Measurements from ENCODE around the gene PROCA1.

Gene PROCA1

GRCh38 chr17:28711723-28712031, at the start of gene PROCA1:
PROCA1 (minus strand) TSS chr17:28711888; CDS start chr17:28711660, 228 bp downstream.
- Mint-ChIP-seq H3K36me3 (no peaks in the 10 kb centered on the region), H3K27ac (peak within 1 kb of the TSS; percentile 94), H3K4me3 (peak within 1 kb of the TSS; percentile 86), H3K9me3 (no peaks in the 10 kb centered on the region), H3K4me1 (peaks cover 15% of the 10 kb centered on the region)
- ATAC-seq (peak; percentile 66), DNase-seq (ENCODE audit: low spot score in 2 of 2) (no peak)

GRCh38 chr17:28760601-28761562, 49.2 kb upstream of the PROCA1 start:
- ATAC-seq (no peak), DNase-seq (ENCODE audit: low spot score in 2 of 2) (no peak)
- H3K27ac Mint-ChIP-seq, result peak overlapping the region; percentile 61
- H3K36me3 Mint-ChIP-seq, result peaks cover 86% of the 10 kb centered on the region
- no peaks in the 10 kb centered on the region for H3K9me3 Mint-ChIP-seq
- H3K4me1 Mint-ChIP-seq, result peaks cover 18% of the 10 kb centered on the region
- no peak overlapping the region for H3K4me3 Mint-ChIP-seq

- H3K27ac Mint-ChIP-seq, result no peak overlapping the region
- peaks cover 89% of the 10 kb centered on the region for H3K36me3 Mint-ChIP-seq
Observed at GRCh38 chr17:28759256-28759865, 47.7 kb upstream of the PROCA1 start.

GRCh38 chr17:28758411-28759121, 46.9 kb upstream of the PROCA1 start:
- Mint-ChIP-seq H3K36me3 (peaks cover 83% of the 10 kb centered on the region), H3K4me1 (peaks cover 8% of the 10 kb centered on the region), H3K27ac (peak overlapping the region; percentile 37), H3K4me3 (no peak overlapping the region), H3K9me3 (no peaks in the 10 kb centered on the region)
- no peak for ATAC-seq
- no peak for DNase-seq (ENCODE audit: low spot score in 2 of 2)

More at GRCh38 chr17:28759256-28759865, 47.7 kb upstream of the PROCA1 start:
- DNase-seq (ENCODE audit: low spot score in 2 of 2), result no peak
- Mint-ChIP-seq H3K4me1 (peaks cover 13% of the 10 kb centered on the region), H3K4me3 (no peak overlapping the region), H3K9me3 (no peaks in the 10 kb centered on the region)
- ATAC-seq, result no peak

- no peak overlapping the region for H3K4me3 Mint-ChIP-seq
- DNase-seq (ENCODE audit: low spot score in 2 of 2), result no peak
- no peaks in the 10 kb centered on the region for H3K9me3 Mint-ChIP-seq
- H3K27ac Mint-ChIP-seq, result peak overlapping the region; percentile 15
- peaks cover 78% of the 10 kb centered on the region for H3K36me3 Mint-ChIP-seq
- H3K4me1 Mint-ChIP-seq, result no peaks in the 10 kb centered on the region
- ATAC-seq, result no peak
Observed at GRCh38 chr17:28756049-28756804, 44.5 kb upstream of the PROCA1 start.

GRCh38 chr17:28755486-28755885, 43.8 kb upstream of the PROCA1 start:
- H3K4me3 Mint-ChIP-seq, result no peak overlapping the region
- DNase-seq (ENCODE audit: low spot score in 2 of 2) (no peak), ATAC-seq (no peak)
- H3K27ac Mint-ChIP-seq, result peak overlapping the region; percentile 15
- H3K4me1 Mint-ChIP-seq, result no peaks in the 10 kb centered on the region
- H3K36me3 Mint-ChIP-seq, result peaks cover 85% of the 10 kb centered on the region
- no peaks in the 10 kb centered on the region for H3K9me3 Mint-ChIP-seq

- Mint-ChIP-seq H3K36me3 (peaks cover 87% of the 10 kb centered on the region), H3K4me3 (no peak overlapping the region), H3K9me3 (no peaks in the 10 kb centered on the region), H3K4me1 (peaks cover 17% of the 10 kb centered on the region), H3K27ac (no peak overlapping the region)
- ATAC-seq (no peak), DNase-seq (ENCODE audit: low spot score in 2 of 2) (no peak)
Observed at GRCh38 chr17:28751600-28752366, 40.1 kb upstream of the PROCA1 start.

- peak; percentile 82 to 94 for DNase-seq (ENCODE audit: low spot score in 2 of 2)
- Mint-ChIP-seq H3K9me3 (no peaks in the 10 kb centered on the region), H3K4me3 (no peak overlapping the region), H3K36me3 (peaks cover 87% of the 10 kb centered on the region), H3K4me1 (peaks cover 29% of the 10 kb centered on the region), H3K27ac (peak overlapping the region; percentile 17)
- ATAC-seq, result peak; percentile 84
Observed at GRCh38 chr17:28750178-28751047, 38.7 kb upstream of the PROCA1 start.

GRCh38 chr17:28749516-28750177, 38.0 kb upstream of the PROCA1 start:
- peaks cover 29% of the 10 kb centered on the region for H3K4me1 Mint-ChIP-seq
- peaks cover 87% of the 10 kb centered on the region for H3K36me3 Mint-ChIP-seq

GRCh38 chr17:28748852-28749515, 37.3 kb upstream of the PROCA1 start:
- Mint-ChIP-seq H3K4me3 (no peak overlapping the region), H3K9me3 (no peaks in the 10 kb centered on the region), H3K4me1 (peaks cover 29% of the 10 kb centered on the region), H3K27ac (peak overlapping the region; percentile 78), H3K36me3 (peaks cover 87% of the 10 kb centered on the region)
- DNase-seq (ENCODE audit: low spot score in 2 of 2), result no peak
- ATAC-seq, result no peak

More at GRCh38 chr17:28749516-28750177, 38.0 kb upstream of the PROCA1 start:
- Mint-ChIP-seq H3K27ac (peak overlapping the region; percentile 17), H3K4me3 (no peak overlapping the region), H3K9me3 (no peaks in the 10 kb centered on the region)
- DNase-seq (ENCODE audit: low spot score in 2 of 2) (no peak), ATAC-seq (no peak)

GRCh38 chr17:28747801-28748750, 36.4 kb upstream of the PROCA1 start:
- DNase-seq (ENCODE audit: low spot score in 2 of 2) (no peak), ATAC-seq (no peak)
- Mint-ChIP-seq H3K9me3 (no peaks in the 10 kb centered on the region), H3K27ac (peak overlapping the region; percentile 78), H3K4me3 (no peak overlapping the region), H3K4me1 (peaks cover 31% of the 10 kb centered on the region), H3K36me3 (peaks cover 87% of the 10 kb centered on the region)

All from stimulated activated effector memory CD8-positive, alpha-beta T cell treated with anti-CD3 and anti-CD28 coated beads, Interleukin-12 subunit alpha, Interleukin-12 subunit beta, amount 100 ng/mL, for 72 hours (primary cell).